H1 (cell line): Measurements from ENCODE around the gene FGF6. TPM values are rescaled to one million over a fixed set of nuclear protein-coding genes. Genes with fewer than 3 reads are reported as not detected.

Experiments
- SRF ChIP-seq: IDR thresholded peaks from 2 replicates; pipeline ENCODE4 v1.6.1; 2011; ENCODE audit warnings: mild to moderate bottlenecking, low read depth, low read length, moderate library complexity
- polyA plus RNA-seq, 7 experiments: library from polyadenylated mRNA; depleted of rRNA in 3 of 7; stranded (reverse) in 5 of 7; unstranded in 2 of 7; fragments of >200 nt in 5 of 7; fragments of 200-250 nt in 2 of 7; gene quantifications; 1 replicate in 5 of 7; 2 replicates in 1 of 7; 4 replicates in 1 of 7; pipeline versions ENCODE4 v1.2.1 to v1.2.3, GENCODE V29; 2011 to 2013; ENCODE audit warnings: missing spikeins in 2 of 7, mixed read lengths in 2 of 7
- total RNA-seq: library from RNA; stranded (reverse); fragmentation: NEBNext Ultra II Directional; extraction: Animal tissue kit (Norgen Biotek cat#: 25700); gene quantifications from 2 replicates; pipeline ENCODE4 v1.2.1, GENCODE V29; 2021
- TF ChIP-seq, protein P1 (sequence below), 3 experiments: IDR thresholded peaks; 1 replicate in 2 of 3; 2 replicates in 1 of 3; pipeline versions ENCODE4 v1.5.1 to v1.6.1; 2011; ENCODE audit warnings: low read length in 3 of 3, mild to moderate bottlenecking in 3 of 3, inconsistent platforms in 2 of 3, low read depth in 1 of 3, moderate library complexity in 1 of 3; ENCODE audit not compliant: insufficient read depth in 1 of 3; ENCODE audit errors: control extremely low read depth in 1 of 3

FGF6 gene
- total and polyA plus RNA-seq, 2 of the 8 experiments (the other 6 are each of a cell fraction or from before 2014, with no cell fraction given), result not detected

DNA sequence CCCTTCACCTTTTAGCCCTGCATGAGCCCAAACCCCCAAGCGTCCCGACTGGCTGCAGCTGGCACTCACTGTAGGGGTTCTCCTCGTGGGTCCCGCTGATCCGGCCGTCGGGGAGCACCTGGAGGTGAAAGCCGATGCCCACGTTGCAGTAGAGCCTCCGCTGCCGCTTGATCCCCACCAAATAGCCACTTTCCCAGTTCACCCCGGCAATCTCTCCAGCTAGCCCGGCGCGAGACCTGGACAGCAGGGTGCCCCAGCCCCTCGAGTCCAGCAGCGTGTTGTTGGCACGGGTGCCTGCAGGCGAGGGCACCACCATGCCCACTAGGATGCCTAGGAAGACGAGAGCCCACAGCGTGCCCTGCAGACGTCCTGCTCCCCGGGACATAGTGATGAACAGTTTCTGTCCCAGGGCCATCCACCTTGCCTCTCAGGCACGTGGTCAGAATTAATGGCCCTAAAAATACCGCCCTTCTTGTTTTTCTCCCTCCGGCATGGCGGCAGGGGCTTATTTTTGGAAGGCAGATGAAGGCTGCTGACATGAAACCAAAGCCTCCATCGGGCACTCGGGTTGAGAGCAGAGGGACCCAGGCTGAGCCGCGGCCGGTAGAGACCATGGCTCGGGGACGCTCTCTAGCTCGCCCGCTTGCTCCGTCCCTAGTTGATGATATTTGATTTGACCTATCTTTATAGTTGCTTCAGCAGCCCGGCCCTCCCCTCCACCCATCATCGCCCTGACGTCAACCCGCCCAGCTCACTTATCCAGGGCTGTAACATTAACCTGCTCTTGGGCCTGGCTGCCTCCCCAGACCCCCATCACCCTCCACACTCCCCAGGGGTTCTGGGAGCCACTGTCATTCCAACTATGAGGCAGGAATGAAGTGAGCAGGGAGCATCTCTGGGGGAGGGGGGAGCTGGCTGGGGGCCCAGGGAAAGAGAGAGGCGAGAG is at the start of gene FGF6 (continued):
- no peak for TF ChIP-seq SRF
- TF ChIP-seq, protein P1, sequence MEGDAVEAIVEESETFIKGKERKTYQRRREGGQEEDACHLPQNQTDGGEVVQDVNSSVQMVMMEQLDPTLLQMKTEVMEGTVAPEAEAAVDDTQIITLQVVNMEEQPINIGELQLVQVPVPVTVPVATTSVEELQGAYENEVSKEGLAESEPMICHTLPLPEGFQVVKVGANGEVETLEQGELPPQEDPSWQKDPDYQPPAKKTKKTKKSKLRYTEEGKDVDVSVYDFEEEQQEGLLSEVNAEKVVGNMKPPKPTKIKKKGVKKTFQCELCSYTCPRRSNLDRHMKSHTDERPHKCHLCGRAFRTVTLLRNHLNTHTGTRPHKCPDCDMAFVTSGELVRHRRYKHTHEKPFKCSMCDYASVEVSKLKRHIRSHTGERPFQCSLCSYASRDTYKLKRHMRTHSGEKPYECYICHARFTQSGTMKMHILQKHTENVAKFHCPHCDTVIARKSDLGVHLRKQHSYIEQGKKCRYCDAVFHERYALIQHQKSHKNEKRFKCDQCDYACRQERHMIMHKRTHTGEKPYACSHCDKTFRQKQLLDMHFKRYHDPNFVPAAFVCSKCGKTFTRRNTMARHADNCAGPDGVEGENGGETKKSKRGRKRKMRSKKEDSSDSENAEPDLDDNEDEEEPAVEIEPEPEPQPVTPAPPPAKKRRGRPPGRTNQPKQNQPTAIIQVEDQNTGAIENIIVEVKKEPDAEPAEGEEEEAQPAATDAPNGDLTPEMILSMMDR (IDR thresholded peaks at IDR 0.05; ENCODE audit: control extremely low read depth in 1 of 3, insufficient read depth in 1 of 3, low read depth in 1 of 3, low read length in 3 of 3), result no peak
